HEK293 (cell line): ENCODE results near the gene PVRIG.
"Not testable (repeated sequence)": the region's sequence is repeated elsewhere in the genome, so short reads cannot be mapped to it uniquely, and the experiment has no call there.

Experiments used
- CTCF ChIA-PET: fragments of 350-600 bp; formaldehyde crosslinking; extraction: SDS; loops from one replicate; lab custom pipeline; 2021; ENCODE audit warnings: antibody characterized with exemption; lab: Yijun Ruan, JAX
- POLR2A ChIA-PET: fragments of 300-600 bp; formaldehyde crosslinking; extraction: SDS; loops from one replicate; lab custom pipeline; 2020; ENCODE audit warnings: antibody characterized with exemption, inconsistent platforms; lab: Yijun Ruan, JAX
- H3K27ac ChIP-seq: fragments of 200-500 bp; sonication (Bioruptor generic); 2 replicates; pipeline ENCODE4 v1.5.1; 2014; ENCODE audit warnings: low read depth, low read length, control low read depth, inconsistent platforms; ENCODE audit errors: extremely low read depth
- H3K36me3 ChIP-seq, 2 experiments: fragments of 200-500 bp in 1 of 2; sonication (Bioruptor generic) in 1 of 2; 1 replicate in 1 of 2; 2 replicates in 1 of 2; pipeline ENCODE4 v1.5.1; 2014 to 2017; ENCODE audit warnings: inconsistent platforms in 2 of 2, low read length in 2 of 2; ENCODE audit not compliant: control insufficient read depth in 2 of 2, insufficient read depth in 1 of 2
- H3K4me1 ChIP-seq: fragments of 200-500 bp; sonication (Bioruptor generic); 2 replicates; pipeline ENCODE4 v1.5.1; 2014; ENCODE audit warnings: mild to moderate bottlenecking, low read length, inconsistent platforms; ENCODE audit not compliant: control insufficient read depth, insufficient read depth
- H3K4me3 ChIP-seq: 2 replicates; pipeline ENCODE4 v1.5.1; 2011; ENCODE audit warnings: low read depth, mild to moderate bottlenecking, control low read depth, low read length, moderate library complexity
- H3K9me3 ChIP-seq: fragments of 200-500 bp; sonication (Bioruptor generic); 2 replicates; pipeline ENCODE4 v1.5.1; 2014; ENCODE audit warnings: low read depth, low read length, inconsistent platforms; ENCODE audit not compliant: control insufficient read depth, insufficient read depth
- PRDM1 ChIP-seq: fragments of 450-650 bp; formaldehyde crosslinking; IDR thresholded peaks from 2 replicates; pipeline ENCODE4; 2016; ENCODE audit warnings: missing biosample characterization, missing genetic modification characterization
- PRDM10 ChIP-seq: fragments of 450-650 bp; formaldehyde crosslinking; IDR thresholded peaks from 2 replicates; pipeline ENCODE4 v1.5.1; 2016; ENCODE audit warnings: missing biosample characterization, missing genetic modification characterization
- SP7 ChIP-seq: fragments of 450-650 bp; formaldehyde crosslinking; IDR thresholded peaks from 2 replicates; pipeline ENCODE4 v1.5.1; 2016; ENCODE audit warnings: missing biosample characterization, missing genetic modification characterization
- YY2 ChIP-seq: fragments of 450-650 bp; formaldehyde crosslinking; IDR thresholded peaks from 2 replicates; pipeline ENCODE4 v1.5.1; 2016; ENCODE audit warnings: missing biosample characterization, missing genetic modification characterization
- ZFP41 ChIP-seq: fragments of 450-650 bp; formaldehyde crosslinking; IDR thresholded peaks from 2 replicates; pipeline ENCODE4 v1.5.1; 2016; ENCODE audit warnings: missing biosample characterization, missing genetic modification characterization, borderline replicate concordance
- ZNF16 ChIP-seq: fragments of 450-650 bp; formaldehyde crosslinking; IDR thresholded peaks from 2 replicates; pipeline ENCODE4 v1.5.1; 2016; ENCODE audit warnings: low read depth, missing biosample characterization, missing genetic modification characterization
- ZNF311 ChIP-seq: fragments of 450-650 bp; formaldehyde crosslinking; IDR thresholded peaks from 2 replicates; pipeline ENCODE4 v1.5.1; 2017; ENCODE audit warnings: missing biosample characterization, missing genetic modification characterization, borderline replicate concordance
- ZNF341 ChIP-seq: fragments of 450-650 bp; formaldehyde crosslinking; IDR thresholded peaks from 2 replicates; pipeline ENCODE4; 2016; ENCODE audit warnings: low read depth, missing biosample characterization, missing genetic modification characterization
- ZNF394 ChIP-seq: fragments of 450-650 bp; formaldehyde crosslinking; IDR thresholded peaks from 2 replicates; pipeline ENCODE4 v1.5.1; 2016; ENCODE audit warnings: missing biosample characterization, missing genetic modification characterization, mild to moderate bottlenecking, moderate library complexity, borderline replicate concordance
- ZNF518A ChIP-seq: fragments of 450-650 bp; formaldehyde crosslinking; conservative IDR thresholded peaks from 2 replicates; pipeline ENCODE4 v1.5.1; 2016; ENCODE audit warnings: low read depth, missing biosample characterization, missing genetic modification characterization
- ZNF549 ChIP-seq: fragments of 450-650 bp; IDR thresholded peaks from 2 replicates; pipeline ENCODE4 v1.5.1; 2018; ENCODE audit warnings: missing biosample characterization, missing genetic modification characterization, mild to moderate bottlenecking, inconsistent platforms, moderate library complexity
- ZNF558 ChIP-seq: fragments of 450-650 bp; formaldehyde crosslinking; IDR thresholded peaks from 2 replicates; pipeline ENCODE4 v1.5.1; 2016; ENCODE audit warnings: missing biosample characterization, missing genetic modification characterization
- ZNF624 ChIP-seq: fragments of 450-650 bp; formaldehyde crosslinking; IDR thresholded peaks from 2 replicates; pipeline ENCODE4 v1.5.1; 2017; ENCODE audit warnings: missing biosample characterization, missing genetic modification characterization
- ZNF670 ChIP-seq: fragments of 450-650 bp; formaldehyde crosslinking; IDR thresholded peaks from 2 replicates; pipeline ENCODE4 v1.5.1; 2016; ENCODE audit warnings: missing biosample characterization, missing genetic modification characterization, low read depth
- ZNF777 ChIP-seq: fragments of 450-650 bp; formaldehyde crosslinking; IDR thresholded peaks from 2 replicates; pipeline ENCODE4 v1.5.1; 2017; ENCODE audit warnings: missing biosample characterization, missing genetic modification characterization, borderline replicate concordance
- ZXDB ChIP-seq: fragments of 450-650 bp; formaldehyde crosslinking; IDR thresholded peaks from 2 replicates; pipeline ENCODE4 v1.5.1; 2016; ENCODE audit warnings: missing biosample characterization, missing genetic modification characterization

Gene PVRIG

GRCh38 chr7:100191775-100192174, 28.0 kb upstream of the PVRIG start:
- Histone ChIP-seq H3K4me3 (no peak overlapping the region), H3K27ac (no peak overlapping the region)
- no peak for TF ChIP-seq ZNF518A
- TF ChIP-seq PRDM1 (tag by site-specific recombination) = 0 out of 2 replicates have a peak, but pooled peaks have one; percentile 20
- TF ChIP-seq, all 188 proteins: peak for 1
- ChIA-PET POLR2A (no interaction called here), CTCF (interaction anchor here (0.9 kb wide), 1 partner anchor 14 kb away, joined by 5 read pairs; the partner anchor contains the start of genes GPC2 and STAG3)
- no peaks in the 10 kb centered on the region for H3K4me1 ChIP-seq
- no peaks in the 10 kb centered on the region for H3K36me3 ChIP-seq
- H3K9me3 ChIP-seq = no peaks in the 10 kb centered on the region

- H3K27ac ChIP-seq, H3K4me1 ChIP-seq, H3K36me3 ChIP-seq, H3K9me3 ChIP-seq, H3K4me3 ChIP-seq, POLR2A ChIA-PET: not testable (repeated sequence)
- CTCF ChIA-PET = interaction anchor here (0.6 to 2.2 kb wide), 4 partner anchors 15 to 61 kb away, joined by 4 to 5 read pairs (median 4); partner anchors contain the start of genes GPC2 and STAG3
Measured at GRCh38 chr7:100192281-100192862, 27.4 kb upstream of the PVRIG start.

- Histone ChIP-seq H3K36me3 (no peaks in the 10 kb centered on the region), H3K27ac (no peak overlapping the region), H3K4me3 (no peak overlapping the region), H3K4me1 (no peaks in the 10 kb centered on the region), H3K9me3 (no peaks in the 10 kb centered on the region)
- no peak for TF ChIP-seq ZNF624 (tag by site-specific recombination)
- no peak for TF ChIP-seq SP7 (tag by site-specific recombination)
- no peak for TF ChIP-seq ZFP41 (tag by site-specific recombination)
- no peak for TF ChIP-seq ZNF670 (tag by site-specific recombination)
- TF ChIP-seq ZNF777 (tag by site-specific recombination) = no peak
- no peak for TF ChIP-seq ZNF394
- no peak for TF ChIP-seq ZNF558 (tag by site-specific recombination)
- TF ChIP-seq ZXDB = no peak
- TF ChIP-seq ZNF341 (tag by site-specific recombination) = no peak
- ChIA-PET CTCF (interaction anchor here (0.6 to 2.2 kb wide), 7 partner anchors 16 to 61 kb away, joined by 3 to 5 read pairs (median 4); partner anchors contain the start of genes GPC2 and STAG3), POLR2A (no interaction called here)
Measured at GRCh38 chr7:100192969-100193368, 26.8 kb upstream of the PVRIG start.

- Histone ChIP-seq H3K27ac (no peak overlapping the region), H3K4me1 (no peaks in the 10 kb centered on the region), H3K9me3 (no peaks in the 10 kb centered on the region), H3K4me3 (no peak overlapping the region), H3K36me3 (no peaks in the 10 kb centered on the region)
- POLR2A ChIA-PET = interaction anchor here (0.8 kb wide), 1 partner anchor 10 kb away, joined by 3 read pairs; no protein-coding TSS in a partner anchor
- CTCF ChIA-PET = interaction anchor here (1.1 to 1.4 kb wide), 2 partner anchors 23 to 64 kb away, joined by 3 to 4 read pairs; no protein-coding TSS in a partner anchor
- TF ChIP-seq ZNF549 (tag by site-specific recombination) (no peak), ZNF16 (tag by site-specific recombination) (no peak), PRDM10 (tag by site-specific recombination) (peak; percentile 62), ZNF311 (tag by site-specific recombination) (no peak), YY2 (tag by site-specific recombination) (no peak)
Measured at GRCh38 chr7:100195222-100195621, 24.5 kb upstream of the PVRIG start.
